ENCODE measurements around the gene LITAFD. TPM values are rescaled to one million over a fixed set of nuclear protein-coding genes. Genes with fewer than 3 reads are reported as not detected.
A peak's percentile ranks its signal among the peaks of the same experiment; 100 is the strongest.

The LITAFD gene
- total and polyA plus RNA-seq, 4 donors = 0.33 TPM; not detected in 3

GRCh38 chr16:8863594-8864424, 18.3 kb upstream of the LITAFD start:
- no peaks in the 10 kb centered on the region for H3K9me3 ChIP-seq (ENCODE audit: control insufficient read depth, insufficient read depth, low read length)
- H3K27me3 ChIP-seq (ENCODE audit: control insufficient read depth, insufficient read depth, low read length) = no peaks in the 10 kb centered on the region
- H3K4me1 ChIP-seq (ENCODE audit: control insufficient read depth, insufficient read depth, low read length) = peaks cover 70% of the 10 kb centered on the region
- peak in 1 of 6 donors; percentile 68 for DNase-seq (ENCODE audit: low read depth in 4 of 6, low spot score in 6 of 6)
- H3K36me3 ChIP-seq (ENCODE audit: control insufficient read depth, insufficient read depth, low read length) = peaks cover 33% of the 10 kb centered on the region
- 68% methylated on average over 6 of the region's 17 CpGs for WGBS (ENCODE audit: insufficient coverage)
- no peak overlapping the region for H3K4me3 ChIP-seq (ENCODE audit: low read depth, low read length)
- H3K27ac ChIP-seq (ENCODE audit: low read depth, low read length) = peak overlapping the region; percentile 40

GRCh38 chr16:8864480-8865110, 17.6 kb upstream of the LITAFD start:
- peaks cover 75% of the 10 kb centered on the region for H3K4me1 ChIP-seq (ENCODE audit: control insufficient read depth, insufficient read depth, low read length)
- 35% methylated on average over 10 of the region's 13 CpGs for WGBS (ENCODE audit: insufficient coverage)
- DNase-seq (ENCODE audit: low read depth in 4 of 6, low spot score in 6 of 6) = no peak
- H3K27ac ChIP-seq (ENCODE audit: low read depth, low read length) = peak overlapping the region; percentile 33
- no peaks in the 10 kb centered on the region for H3K9me3 ChIP-seq (ENCODE audit: control insufficient read depth, insufficient read depth, low read length)
- no peak overlapping the region for H3K4me3 ChIP-seq (ENCODE audit: low read depth, low read length)
- no peaks in the 10 kb centered on the region for H3K27me3 ChIP-seq (ENCODE audit: control insufficient read depth, insufficient read depth, low read length)
- H3K36me3 ChIP-seq (ENCODE audit: control insufficient read depth, insufficient read depth, low read length) = peaks cover 25% of the 10 kb centered on the region

- H3K27ac ChIP-seq (ENCODE audit: low read depth, low read length) = no peak overlapping the region
- no peak overlapping the region for H3K4me3 ChIP-seq (ENCODE audit: low read depth, low read length)
- H3K36me3 ChIP-seq (ENCODE audit: control insufficient read depth, insufficient read depth, low read length) = peaks cover 19% of the 10 kb centered on the region
- WGBS (ENCODE audit: insufficient coverage) = 91% methylated on average over 6 of the region's 14 CpGs
- H3K4me1 ChIP-seq (ENCODE audit: control insufficient read depth, insufficient read depth, low read length) = peaks cover 78% of the 10 kb centered on the region
- DNase-seq (ENCODE audit: low read depth in 4 of 6, low spot score in 6 of 6) = no peak
- H3K27me3 ChIP-seq (ENCODE audit: control insufficient read depth, insufficient read depth, low read length) = no peaks in the 10 kb centered on the region
- no peaks in the 10 kb centered on the region for H3K9me3 ChIP-seq (ENCODE audit: control insufficient read depth, insufficient read depth, low read length)
Observed at GRCh38 chr16:8865145-8865882, 16.8 kb upstream of the LITAFD start.

GRCh38 chr16:8866118-8866883, 15.8 kb upstream of the LITAFD start:
- Histone ChIP-seq H3K9me3 (ENCODE audit: control insufficient read depth, insufficient read depth, low read length) (no peaks in the 10 kb centered on the region), H3K27ac (ENCODE audit: low read depth, low read length) (peak overlapping the region; percentile 85), H3K36me3 (ENCODE audit: control insufficient read depth, insufficient read depth, low read length) (peaks cover 19% of the 10 kb centered on the region), H3K27me3 (ENCODE audit: control insufficient read depth, insufficient read depth, low read length) (no peaks in the 10 kb centered on the region), H3K4me3 (ENCODE audit: low read depth, low read length) (peak overlapping the region; percentile 68), H3K4me1 (ENCODE audit: control insufficient read depth, insufficient read depth, low read length) (peaks cover 78% of the 10 kb centered on the region)
- peak in 2 of 6 donors; percentile 75 to 77 for DNase-seq (ENCODE audit: low read depth in 4 of 6, low spot score in 6 of 6)
- 11% methylated on average over 21 of the region's 30 CpGs for WGBS (ENCODE audit: insufficient coverage)

GRCh38 chr16:8866884-8867215, 15.3 kb upstream of the LITAFD start:
- WGBS (ENCODE audit: insufficient coverage) = 3% methylated on average over 16 of the region's 16 CpGs

GRCh38 chr16:8867216-8867931, 14.8 kb upstream of the LITAFD start:
- WGBS (ENCODE audit: insufficient coverage) = 1% methylated on average over 35 of the region's 35 CpGs
- DNase-seq (ENCODE audit: low read depth in 4 of 6, low spot score in 6 of 6) = peak in 2 of 6 donors; percentile 77 to 79
- peaks cover 68% of the 10 kb centered on the region for H3K4me1 ChIP-seq (ENCODE audit: control insufficient read depth, insufficient read depth, low read length)
- H3K27ac ChIP-seq (ENCODE audit: low read depth, low read length) = peak overlapping the region; percentile 85
- no peaks in the 10 kb centered on the region for H3K9me3 ChIP-seq (ENCODE audit: control insufficient read depth, insufficient read depth, low read length)
- no peaks in the 10 kb centered on the region for H3K27me3 ChIP-seq (ENCODE audit: control insufficient read depth, insufficient read depth, low read length)
- H3K4me3 ChIP-seq (ENCODE audit: low read depth, low read length) = peak overlapping the region; percentile 68
- H3K36me3 ChIP-seq (ENCODE audit: control insufficient read depth, insufficient read depth, low read length) = peaks cover 14% of the 10 kb centered on the region

More at GRCh38 chr16:8866884-8867215, 15.3 kb upstream of the LITAFD start:
- peak overlapping the region; percentile 68 for H3K4me3 ChIP-seq (ENCODE audit: low read depth, low read length)
- H3K36me3 ChIP-seq (ENCODE audit: control insufficient read depth, insufficient read depth, low read length) = peaks cover 14% of the 10 kb centered on the region
- DNase-seq (ENCODE audit: low read depth in 4 of 6, low spot score in 6 of 6) = no peak
- no peaks in the 10 kb centered on the region for H3K9me3 ChIP-seq (ENCODE audit: control insufficient read depth, insufficient read depth, low read length)
- peaks cover 73% of the 10 kb centered on the region for H3K4me1 ChIP-seq (ENCODE audit: control insufficient read depth, insufficient read depth, low read length)
- no peaks in the 10 kb centered on the region for H3K27me3 ChIP-seq (ENCODE audit: control insufficient read depth, insufficient read depth, low read length)
- peak overlapping the region; percentile 85 for H3K27ac ChIP-seq (ENCODE audit: low read depth, low read length)

GRCh38 chr16:8867932-8868415, 14.2 kb upstream of the LITAFD start:
- peak overlapping the region; percentile 68 for H3K4me3 ChIP-seq (ENCODE audit: low read depth, low read length)
- H3K9me3 ChIP-seq (ENCODE audit: control insufficient read depth, insufficient read depth, low read length) = no peaks in the 10 kb centered on the region
- peaks cover 64% of the 10 kb centered on the region for H3K4me1 ChIP-seq (ENCODE audit: control insufficient read depth, insufficient read depth, low read length)
- DNase-seq (ENCODE audit: low read depth in 4 of 6, low spot score in 6 of 6) = peak in 2 of 6 donors; percentile 39 to 42
- WGBS (ENCODE audit: insufficient coverage) = under 1% methylated on average over 16 of the region's 16 CpGs
- H3K36me3 ChIP-seq (ENCODE audit: control insufficient read depth, insufficient read depth, low read length) = peaks cover 13% of the 10 kb centered on the region
- peak overlapping the region; percentile 85 for H3K27ac ChIP-seq (ENCODE audit: low read depth, low read length)
- no peaks in the 10 kb centered on the region for H3K27me3 ChIP-seq (ENCODE audit: control insufficient read depth, insufficient read depth, low read length)

GRCh38 chr16:8868416-8869211, 13.5 kb upstream of the LITAFD start, which contains the start of gene CARHSP1:
TSS of gene CARHSP1 (minus strand) at chr16:8869006. CDS start at chr16:8859328, 9,678 bp downstream.
- peak within 1 kb of the TSS; percentile 85 for H3K4me3 ChIP-seq (ENCODE audit: low read depth, low read length)
- H3K9me3 ChIP-seq (ENCODE audit: control insufficient read depth, insufficient read depth, low read length) = no peaks in the 10 kb centered on the region
- DNase-seq (ENCODE audit: low read depth in 4 of 6, low spot score in 6 of 6) = peak in 5 of 6 donors; percentile 70 to 96 (median 79)
- H3K27ac ChIP-seq (ENCODE audit: low read depth, low read length) = peak within 1 kb of the TSS; percentile 85
- H3K36me3 ChIP-seq (ENCODE audit: control insufficient read depth, insufficient read depth, low read length) = peaks cover 8% of the 10 kb centered on the region
- H3K27me3 ChIP-seq (ENCODE audit: control insufficient read depth, insufficient read depth, low read length) = no peaks in the 10 kb centered on the region
- WGBS (ENCODE audit: insufficient coverage) = under 1% methylated on average over 80 of the region's 83 CpGs
- peaks cover 57% of the 10 kb centered on the region for H3K4me1 ChIP-seq (ENCODE audit: control insufficient read depth, insufficient read depth, low read length)
